HCT116 (cell line): ENCODE measurements around the gene FBXL7. TPM values are rescaled to one million over a fixed set of nuclear protein-coding genes. Genes with fewer than 3 reads are reported as not detected.

ENCODE experiments used
- ATAC-seq: fragments of 200-7000 bp; cut with Tn5 transposase; 2 replicates; pipeline ENCODE4 v1.9.1; 2020; ENCODE audit warnings: mild to moderate bottlenecking, moderate library complexity
- BruUV-seq: library from RNA; stranded (reverse); fragments of 400-500 nt; replicated peaks from 2 replicates; lab custom pipeline; 2021; lab: Mats Ljungman, UMichigan
- CTCF ChIA-PET: fragments of 300-600 bp; sonication (Branson Sonifier 250); formaldehyde crosslinking; loops from one replicate; lab custom pipeline; 2021; ENCODE audit warnings: antibody characterized with exemption; lab: Charles Lee
- POLR2A ChIA-PET: fragments of 300-600, 350-600 bp; sonication (Branson Sonifier 250); formaldehyde crosslinking; loops from one replicate; lab custom pipeline; 2021; ENCODE audit warnings: antibody characterized with exemption; lab: Charles Lee
- RAD21 ChIA-PET, 2 experiments: fragments of 300-600 bp; sonication (Branson Sonifier 250); formaldehyde crosslinking; loops; one replicate each; lab custom pipeline; 2023; ENCODE audit warnings: low total read pairs in 2 of 2; ENCODE audit not compliant: uncharacterized antibody in 2 of 2, unreplicated experiment in 2 of 2, low non-redundant PET in 1 of 2; lab: Charles Lee
- DNase-seq: peaks from one replicate; pipeline ENCODE4 v3.0.0-alpha.2; 2010; ENCODE audit warnings: low read depth, low spot score
- H2AFZ ChIP-seq: fragments of 200-600 bp; shearing (Covaris generic), sonication (generic); 2 replicates; pipeline ENCODE4 v1.6.1; 2017; ENCODE audit warnings: low read depth, mixed run types, mixed read lengths, antibody characterized with exemption, low read length; ENCODE audit not compliant: poor library complexity, severe bottlenecking
- H3K27ac ChIP-seq: 2 replicates; pipeline ENCODE4 v1.5.1; 2012; ENCODE audit warnings: low read depth, low read length
- H3K27me3 ChIP-seq: fragments of 200-600 bp; sonication (generic); 2 replicates; pipeline ENCODE4 v1.6.1; 2016; ENCODE audit warnings: mixed run types, low read length, mixed read lengths; ENCODE audit not compliant: insufficient read depth
- H3K36me3 ChIP-seq, 2 experiments: fragments of 200-500 bp in 1 of 2; fragments of 200-600 bp in 1 of 2; sonication (Bioruptor generic) in 1 of 2; sonication (generic) in 1 of 2; 2 replicates each; pipeline versions ENCODE4 v1.5.1 to v1.6.1; 2014 to 2016; ENCODE audit warnings: low read length in 2 of 2, inconsistent platforms in 1 of 2, mixed read lengths in 1 of 2, mixed run types in 1 of 2; ENCODE audit not compliant: insufficient read depth in 2 of 2, control insufficient read depth in 1 of 2
- H3K4me1 ChIP-seq, 2 experiments: fragments of 200-600 bp in 1 of 2; sonication (generic) in 1 of 2; 2 replicates each; pipeline versions ENCODE4 v1.5.1 to v1.6.1; 2012 to 2017; ENCODE audit warnings: low read length in 2 of 2, inconsistent platforms in 1 of 2, mild to moderate bottlenecking in 1 of 2, mixed read lengths in 1 of 2, mixed run types in 1 of 2, moderate library complexity in 1 of 2; ENCODE audit not compliant: insufficient read depth in 2 of 2, control insufficient read depth in 1 of 2
- H3K4me2 ChIP-seq: fragments of 200-600 bp; sonication (generic); 2 replicates; pipeline ENCODE4 v1.6.1; 2017; ENCODE audit warnings: mixed run types, low read length, mixed read lengths
- H3K4me3 ChIP-seq, 2 experiments: fragments of 200-600 bp in 1 of 2; sonication (generic) in 1 of 2; replicated peaks in 1 of 2; 2 replicates each; pipeline ENCODE4 v1.5.1; 2011 to 2016; ENCODE audit warnings: low read length in 2 of 2, control low read depth in 1 of 2, low read depth in 1 of 2, mild to moderate bottlenecking in 1 of 2, mixed read lengths in 1 of 2, mixed run types in 1 of 2
- H3K79me2 ChIP-seq: fragments of 200-600 bp; sonication (generic); 2 replicates; pipeline ENCODE4 v1.6.1; 2017; ENCODE audit warnings: mild to moderate bottlenecking, mixed run types, low read length, moderate library complexity, mixed read lengths; ENCODE audit not compliant: insufficient read depth
- H3K9ac ChIP-seq: fragments of 200-600 bp; sonication (generic); 2 replicates; pipeline ENCODE4 v1.6.1; 2016; ENCODE audit warnings: low read length, mixed read lengths
- H3K9me2 ChIP-seq: fragments of 200-600 bp; sonication (generic), shearing (Covaris generic); 2 replicates; pipeline ENCODE4 v1.6.1; 2017; ENCODE audit warnings: mixed run types, mild to moderate bottlenecking, moderate library complexity; ENCODE audit not compliant: insufficient read depth
- H3K9me3 ChIP-seq, 2 experiments: fragments of 200-500 bp in 1 of 2; fragments of 200-600 bp in 1 of 2; sonication (Bioruptor generic) in 1 of 2; sonication (generic) in 1 of 2; 2 replicates each; pipeline ENCODE4 v1.6.1; 2014 to 2017; ENCODE audit warnings: low read length in 2 of 2, mixed read lengths in 2 of 2, inconsistent platforms in 1 of 2, low read depth in 1 of 2, mild to moderate bottlenecking in 1 of 2, mixed run types in 1 of 2, moderate library complexity in 1 of 2; ENCODE audit not compliant: control insufficient read depth in 1 of 2, insufficient read depth in 1 of 2
- H4K20me1 ChIP-seq: fragments of 200-600 bp; sonication (generic), shearing (Covaris generic); 2 replicates; pipeline ENCODE4 v1.6.1; 2017; ENCODE audit warnings: mixed run types, mild to moderate bottlenecking, moderate library complexity; ENCODE audit not compliant: insufficient read depth
- CBX3 ChIP-seq: IDR thresholded peaks from 2 replicates; pipeline ENCODE4 v1.6.1; 2012; ENCODE audit warnings: low read depth
- CEBPB ChIP-seq: IDR thresholded peaks from 2 replicates; pipeline ENCODE4 v1.6.1; 2012; ENCODE audit warnings: low read depth
- ELF1 ChIP-seq: IDR thresholded peaks from 2 replicates; pipeline ENCODE4 v1.6.1; 2012; ENCODE audit warnings: low read depth, borderline replicate concordance
- POLR2A ChIP-seq: IDR thresholded peaks from 2 replicates; pipeline ENCODE4 v1.7.0; 2011; ENCODE audit warnings: borderline replicate concordance; ENCODE audit not compliant: insufficient read depth, insufficient read length; ENCODE audit errors: extremely low read depth
- SIN3A ChIP-seq: IDR thresholded peaks from 2 replicates; pipeline ENCODE4 v1.6.1; 2012; ENCODE audit warnings: low read depth
- SRF ChIP-seq: IDR thresholded peaks from 2 replicates; pipeline ENCODE4 v1.6.1; 2012; ENCODE audit warnings: low read depth
- ZNF274 ChIP-seq: fragments of 200-500 bp; sonication (Bioruptor generic); IDR thresholded peaks from 2 replicates; pipeline ENCODE4 v1.6.1; 2014; ENCODE audit warnings: mild to moderate bottlenecking, low read depth, low read length, inconsistent platforms
- intact Hi-C: fragments of 100-400 bp; cut with micrococcal nuclease; formaldehyde crosslinking; loops from 2 replicates; pipeline ENCODE4 v1.10.0; 2022
- total RNA-seq: library from RNA; stranded (reverse); gene quantifications from one replicate; pipeline ENCODE4 v1.2.1, GENCODE V29; 2021; ENCODE audit not compliant: unreplicated experiment

The FBXL7 gene
- total RNA-seq, 1 experiment from 2014 or later, result 0.05 TPM

- ATAC-seq, result no peak
- Histone ChIP-seq H3K9ac (no peak overlapping the region), H3K79me2 (no peaks in the 10 kb centered on the region), H3K9me3 (peaks cover 8 to 16% of the 10 kb centered on the region in 2 experiments; a peak in 2 of 4 replicates), H3K36me3 (no peaks in the 10 kb centered on the region), H3K4me3 (no peak overlapping the region), H2AFZ (no peak overlapping the region), H3K4me1 (no peaks in the 10 kb centered on the region), H3K4me2 (no peak overlapping the region), H3K27ac (no peak overlapping the region), H3K27me3 (no peaks in the 10 kb centered on the region), H4K20me1 (no peaks in the 10 kb centered on the region), H3K9me2 (no peaks in the 10 kb centered on the region)
- TF ChIP-seq ZNF274 (no peak), POLR2A (no peak), CBX3 (no peak), SRF (no peak)
- ChIA-PET CTCF (no interaction called here), POLR2A (no interaction called here), RAD21 (no interaction called here)
- DNase-seq, result no peak
- BruUV-seq, result no TSS peak
- intact Hi-C loops, result no loop called here
Measured at GRCh38 chr5:15785531-15785981, 285.6 kb downstream of the FBXL7 start.

DNA sequence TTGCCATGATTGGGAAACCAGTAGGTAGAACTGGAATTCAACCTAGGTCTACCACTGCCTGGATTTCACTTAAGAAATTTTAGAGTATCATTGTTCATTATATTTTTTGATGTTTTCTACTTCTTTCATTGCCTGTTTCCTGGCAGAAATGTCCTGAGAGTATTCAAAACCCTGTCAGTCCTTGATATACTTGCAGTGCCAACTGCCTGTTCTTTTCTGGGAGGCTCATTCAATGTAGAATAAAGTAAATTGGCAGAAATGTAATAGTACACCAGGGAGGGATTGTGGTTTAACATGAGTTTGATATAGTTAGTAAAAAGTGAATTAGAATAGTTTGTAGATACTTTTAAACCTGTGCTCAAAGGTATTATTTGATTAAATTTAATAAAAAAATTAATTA lies 286.3 kb downstream of the FBXL7 start:
- ATAC-seq (no peak), DNase-seq (no peak)
- H2AFZ ChIP-seq, result no peak overlapping the region
- no peak overlapping the region for H3K4me2 ChIP-seq
- H3K79me2 ChIP-seq, result no peaks in the 10 kb centered on the region
- no TSS peak for BruUV-seq
- ChIA-PET CTCF (no interaction called here), POLR2A (no interaction called here), RAD21 (no interaction called here)
- TF ChIP-seq POLR2A, result no peak
- TF ChIP-seq ELF1, result no peak
- TF ChIP-seq CEBPB, result no peak
- TF ChIP-seq ZNF274, result no peak
- TF ChIP-seq SIN3A, result no peak
- H3K4me3 ChIP-seq, result no peak overlapping the region
- intact Hi-C loops, result no loop called here
- no peaks in the 10 kb centered on the region for H3K4me1 ChIP-seq
- no peaks in the 10 kb centered on the region for H3K36me3 ChIP-seq
- peaks cover 8 to 16% of the 10 kb centered on the region in 2 experiments; a peak in 2 of 4 replicates for H3K9me3 ChIP-seq
- no peak overlapping the region for H3K9ac ChIP-seq
- H3K9me2 ChIP-seq, result no peaks in the 10 kb centered on the region
- H3K27ac ChIP-seq, result no peak overlapping the region
- no peaks in the 10 kb centered on the region for H4K20me1 ChIP-seq
- no peaks in the 10 kb centered on the region for H3K27me3 ChIP-seq
